ENCODE results near the gene CSTB. TPM values are rescaled to one million over a fixed set of nuclear protein-coding genes. Genes with fewer than 3 reads are reported as not detected.
A peak's percentile ranks its signal among the peaks of the same experiment; 100 is the strongest.

Gene CSTB
- total RNA-seq, 1 experiment from 2014 or later, result 136 TPM

GRCh38 chr21:43779660-43780059, 3.6 kb upstream of the CSTB start:
- Histone ChIP-seq H3F3A (ENCODE audit: insufficient read depth, low read depth) (peaks cover 79% of the 10 kb centered on the region), H3K27ac (peak overlapping the region; percentile 100), H4K20me1 (ENCODE audit: insufficient read depth) (peaks cover 3% of the 10 kb centered on the region; the same call in 1 of the 2 replicates), H2AFZ (no peak overlapping the region), H3K27me3 (ENCODE audit: insufficient read depth, low read depth) (no peaks in the 10 kb centered on the region), H3K4me2 (peak overlapping the region; percentile 87), H3K9me3 (ENCODE audit: insufficient read depth, low read depth) (no peaks in the 10 kb centered on the region), H3K4me3 (peak overlapping the region; percentile 57), H3K36me3 (ENCODE audit: low read depth) (0 out of 2 replicates have a peak, but pooled peaks cover 5% of the 10 kb centered on the region), H3K4me1 (replicated peaks; ENCODE audit: insufficient read depth) (peaks cover 68% of the 10 kb centered on the region), H3K9me2 (ENCODE audit: insufficient read depth) (no peaks in the 10 kb centered on the region), H3K79me2 (ENCODE audit: low read depth) (peaks cover 41% of the 10 kb centered on the region)
- intact Hi-C loops (cut with micrococcal nuclease; ENCODE audit: unreplicated experiment), result loop anchor here (1.0 to 10.0 kb wide), 2 partner anchors 10 to 125 kb away; partner anchors contain the start of genes HSF2BP, RRP1 and RRP1B
- no TSS peak for BruUV-seq (replicated peaks)
- CTCF ChIA-PET, result interaction anchor here (1.5 kb wide), 1 partner anchor 10 kb away, joined by 6 read pairs; the partner anchor contains the start of gene RRP1
- no peak for DNase-seq
- TF ChIP-seq EZH2 (IDR thresholded peaks at IDR 0.05; ENCODE audit: low read depth) (no peak), CTCF (conservative IDR thresholded peaks at IDR 0.05) (no peak)
- POLR2A ChIA-PET (ENCODE audit: unreplicated experiment), result no interaction called here

- peaks cover 45% of the 10 kb centered on the region for H3K79me2 ChIP-seq (ENCODE audit: low read depth)
- ChIA-PET POLR2A (ENCODE audit: unreplicated experiment) (no interaction called here), CTCF (interaction anchor here (0.7 kb wide), 1 partner anchor 10 kb away, joined by 3 read pairs; no protein-coding TSS in a partner anchor)
- H3K9me2 ChIP-seq (ENCODE audit: insufficient read depth), result no peaks in the 10 kb centered on the region
- H3K4me3 ChIP-seq, result peak overlapping the region; percentile 57
- H3K36me3 ChIP-seq (ENCODE audit: low read depth), result peaks cover 7% of the 10 kb centered on the region; the same call in 1 of the 2 replicates
- no peak overlapping the region for H2AFZ ChIP-seq
- no peaks in the 10 kb centered on the region for H3K9me3 ChIP-seq (ENCODE audit: insufficient read depth, low read depth)
- H3F3A ChIP-seq (ENCODE audit: insufficient read depth, low read depth), result peaks cover 73% of the 10 kb centered on the region
- no TSS peak for BruUV-seq (replicated peaks)
- DNase-seq, result peak; percentile 61 to 98
- H3K4me2 ChIP-seq, result peak overlapping the region; percentile 87
- peaks cover 68% of the 10 kb centered on the region for H3K4me1 ChIP-seq (replicated peaks; ENCODE audit: insufficient read depth)
- intact Hi-C loops (cut with micrococcal nuclease; ENCODE audit: unreplicated experiment), result loop anchor here (1.0 kb wide), 1 partner anchor 11 kb away; the partner anchor contains the start of gene RRP1
- TF ChIP-seq EZH2 (IDR thresholded peaks at IDR 0.05; ENCODE audit: low read depth), result no peak
- TF ChIP-seq CTCF (conservative IDR thresholded peaks at IDR 0.05), result no peak
- peak overlapping the region; percentile 100 for H3K27ac ChIP-seq
- H4K20me1 ChIP-seq (ENCODE audit: insufficient read depth), result peaks cover 7% of the 10 kb centered on the region
- H3K27me3 ChIP-seq (ENCODE audit: insufficient read depth, low read depth), result no peaks in the 10 kb centered on the region
These were observed 2.6 kb upstream of the CSTB start for GRCh38 chr21:43778469-43779335.

GRCh38 chr21:43777953-43778352, 1.8 kb upstream of the CSTB start:
- Histone ChIP-seq H3K9me3 (ENCODE audit: insufficient read depth, low read depth) (no peaks in the 10 kb centered on the region), H3K27ac (peak overlapping the region; percentile 100), H4K20me1 (ENCODE audit: insufficient read depth) (peaks cover 7% of the 10 kb centered on the region), H3K27me3 (ENCODE audit: insufficient read depth, low read depth) (no peaks in the 10 kb centered on the region), H3F3A (ENCODE audit: insufficient read depth, low read depth) (peaks cover 72% of the 10 kb centered on the region), H3K9me2 (ENCODE audit: insufficient read depth) (no peaks in the 10 kb centered on the region), H2AFZ (no peak overlapping the region), H3K36me3 (ENCODE audit: low read depth) (peaks cover 14% of the 10 kb centered on the region), H3K4me2 (peak overlapping the region; percentile 87), H3K4me1 (replicated peaks; ENCODE audit: insufficient read depth) (peaks cover 67% of the 10 kb centered on the region), H3K79me2 (ENCODE audit: low read depth) (peaks cover 52% of the 10 kb centered on the region), H3K4me3 (peak overlapping the region; percentile 49)
- CTCF ChIA-PET, result interaction anchor here (0.7 kb wide), 1 partner anchor 11 kb away, joined by 3 read pairs; no protein-coding TSS in a partner anchor
- DNase-seq, result no peak
- POLR2A ChIA-PET (ENCODE audit: unreplicated experiment), result no interaction called here
- TF ChIP-seq EZH2 (IDR thresholded peaks at IDR 0.05; ENCODE audit: low read depth), result no peak
- no peak for TF ChIP-seq CTCF (conservative IDR thresholded peaks at IDR 0.05)
- intact Hi-C loops (cut with micrococcal nuclease; ENCODE audit: unreplicated experiment), result no loop called here
- no TSS peak for BruUV-seq (replicated peaks)
